Neural progenitor cell (in vitro differentiated cells): Measurements from ENCODE around the gene GPR39. TPM values are rescaled to one million over a fixed set of nuclear protein-coding genes. Genes with fewer than 3 reads are reported as not detected.
A peak's percentile ranks its signal among the peaks of the same experiment; 100 is the strongest.

Source experiments
- DNase-seq: peaks from one replicate; pipeline ENCODE4 v3.0.0-alpha.2; 2016; ENCODE audit warnings: low spot score
- H2AFZ ChIP-seq: fragments of 200-600 bp; sonication (generic); replicated peaks from 2 replicates; pipeline ENCODE4 v1.6.1; 2016; ENCODE audit warnings: antibody characterized with exemption
- H3F3A ChIP-seq: fragments of 200-600 bp; sonication (generic); 2 replicates; pipeline ENCODE4 v1.6.1; 2016; ENCODE audit warnings: antibody characterized with exemption, low read depth
- H3K27ac ChIP-seq: fragments of 200-600 bp; sonication (generic); 2 replicates; pipeline ENCODE4 v1.5.1; 2016; ENCODE audit warnings: mild to moderate bottlenecking
- H3K27me3 ChIP-seq: fragments of 200-600 bp; sonication (generic); 2 replicates; pipeline ENCODE4 v1.6.1; 2016; ENCODE audit warnings: mild to moderate bottlenecking, moderate library complexity
- H3K36me3 ChIP-seq: fragments of 200-600 bp; sonication (generic); 2 replicates; pipeline ENCODE4 v1.5.1; 2016
- H3K4me1 ChIP-seq: fragments of 200-600 bp; sonication (generic); 2 replicates; pipeline ENCODE4 v1.6.1; 2016; ENCODE audit warnings: mixed run types
- H3K4me2 ChIP-seq: fragments of 200-600 bp; sonication (generic); 2 replicates; pipeline ENCODE4 v1.6.1; 2016
- H3K4me3 ChIP-seq: fragments of 200-600 bp; sonication (generic); 2 replicates; pipeline ENCODE4 v1.5.1; 2016
- H3K79me2 ChIP-seq: fragments of 200-600 bp; sonication (generic); 2 replicates; pipeline ENCODE4 v1.6.1; 2016; ENCODE audit warnings: low read depth
- H3K9ac ChIP-seq: fragments of 200-600 bp; sonication (generic); 2 replicates; pipeline ENCODE4 v1.6.1; 2016
- H3K9me3 ChIP-seq: fragments of 200-600 bp; sonication (generic); 2 replicates; pipeline ENCODE4 v1.5.1; 2016; ENCODE audit warnings: low read depth
- H4K20me1 ChIP-seq: fragments of 200-600 bp; sonication (generic); 2 replicates; pipeline ENCODE4 v1.6.1; 2016; ENCODE audit warnings: low read depth
- H3K27ac Mint-ChIP-seq: 3 replicates; pipeline ENCODE4 v1.8.0; 2021; ENCODE audit warnings: mixed read lengths
- H3K27me3 Mint-ChIP-seq: 2 replicates; pipeline ENCODE4 v1.8.0; 2022; ENCODE audit warnings: low read depth, mild to moderate bottlenecking, inconsistent platforms, moderate library complexity, mixed read lengths; ENCODE audit not compliant: insufficient read depth
- H3K36me3 Mint-ChIP-seq: 3 replicates; pipeline ENCODE4 v1.8.0; 2021; ENCODE audit warnings: mixed read lengths
- H3K4me1 Mint-ChIP-seq: 3 replicates; pipeline ENCODE4 v1.8.0; 2021; ENCODE audit warnings: mixed read lengths
- H3K4me3 Mint-ChIP-seq: 3 replicates; pipeline ENCODE4 v1.8.0; 2021; ENCODE audit warnings: mild to moderate bottlenecking, moderate library complexity, mixed read lengths
- H3K9me3 Mint-ChIP-seq: 3 replicates; pipeline ENCODE4 v1.8.0; 2020; ENCODE audit warnings: mixed read lengths
- EZH2 ChIP-seq: fragments of 200-600 bp; sonication (generic); IDR thresholded peaks from 2 replicates; pipeline ENCODE4 v1.6.1; 2017; ENCODE audit warnings: antibody characterized with exemption, mild to moderate bottlenecking, moderate library complexity
- EZH2phosphoT487 ChIP-seq: fragments of 200-600 bp; sonication (generic); IDR thresholded peaks from 2 replicates; pipeline ENCODE4 v1.6.1; 2017; ENCODE audit warnings: antibody characterized with exemption
- total RNA-seq: library from RNA; depleted of rRNA; stranded (reverse); fragments of >200 nt; gene quantifications from 2 replicates; pipeline ENCODE4 v1.2.3, GENCODE V29; 2015; ENCODE audit warnings: low replicate concordance
- TF ChIP-seq, protein P1 (sequence below): fragments of 200-600 bp; sonication (generic); IDR thresholded peaks from 2 replicates; pipeline ENCODE4 v1.5.1; 2017; ENCODE audit warnings: antibody characterized with exemption, mild to moderate bottlenecking

GPR39 gene
- total RNA-seq, 1 donor from 2014 or later: 0.28 TPM

DNA sequence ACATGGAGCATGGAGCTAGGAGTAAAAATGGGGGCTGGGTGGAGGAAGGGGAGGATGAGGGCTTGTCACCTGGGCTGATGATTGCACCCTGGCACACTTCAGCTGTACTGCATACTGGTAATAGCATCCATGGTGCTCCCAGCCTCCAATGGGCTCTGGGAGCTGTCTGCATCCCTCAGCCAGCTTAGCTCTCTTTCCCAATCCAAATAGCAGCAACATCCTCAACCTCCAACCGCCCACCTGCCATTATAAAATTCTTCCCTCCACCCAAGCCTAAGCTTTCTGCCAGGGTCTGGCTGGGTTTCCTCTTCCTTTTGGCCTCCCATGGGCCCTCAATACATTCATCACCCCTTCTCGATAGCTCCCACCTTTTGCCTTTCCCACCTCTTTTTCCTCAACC, 143.3 kb downstream of the GPR39 start:
- Histone ChIP-seq H3K4me3 (no peak overlapping the region), H3K79me2 (no peaks in the 10 kb centered on the region), H3K4me2 (no peak overlapping the region), H3K4me1 (peaks cover 4% of the 10 kb centered on the region), H3K36me3 (no peaks in the 10 kb centered on the region), H2AFZ (no peak overlapping the region), H3K27ac (no peak overlapping the region), H3K9me3 (no peaks in the 10 kb centered on the region), H3F3A (no peaks in the 10 kb centered on the region), H4K20me1 (no peaks in the 10 kb centered on the region), H3K27me3 (no peaks in the 10 kb centered on the region), H3K9ac (no peak overlapping the region)
- Mint-ChIP-seq H3K27ac (peak overlapping the region; percentile 2), H3K4me3 (no peak overlapping the region), H3K4me1 (peaks cover 23% of the 10 kb centered on the region), H3K9me3 (peaks cover 3% of the 10 kb centered on the region), H3K36me3 (no peaks in the 10 kb centered on the region), H3K27me3 (peaks cover 1% of the 10 kb centered on the region)
- DNase-seq: no peak
- TF ChIP-seq EZH2phosphoT487 (no peak), EZH2 (no peak)
- TF ChIP-seq, protein P1, sequence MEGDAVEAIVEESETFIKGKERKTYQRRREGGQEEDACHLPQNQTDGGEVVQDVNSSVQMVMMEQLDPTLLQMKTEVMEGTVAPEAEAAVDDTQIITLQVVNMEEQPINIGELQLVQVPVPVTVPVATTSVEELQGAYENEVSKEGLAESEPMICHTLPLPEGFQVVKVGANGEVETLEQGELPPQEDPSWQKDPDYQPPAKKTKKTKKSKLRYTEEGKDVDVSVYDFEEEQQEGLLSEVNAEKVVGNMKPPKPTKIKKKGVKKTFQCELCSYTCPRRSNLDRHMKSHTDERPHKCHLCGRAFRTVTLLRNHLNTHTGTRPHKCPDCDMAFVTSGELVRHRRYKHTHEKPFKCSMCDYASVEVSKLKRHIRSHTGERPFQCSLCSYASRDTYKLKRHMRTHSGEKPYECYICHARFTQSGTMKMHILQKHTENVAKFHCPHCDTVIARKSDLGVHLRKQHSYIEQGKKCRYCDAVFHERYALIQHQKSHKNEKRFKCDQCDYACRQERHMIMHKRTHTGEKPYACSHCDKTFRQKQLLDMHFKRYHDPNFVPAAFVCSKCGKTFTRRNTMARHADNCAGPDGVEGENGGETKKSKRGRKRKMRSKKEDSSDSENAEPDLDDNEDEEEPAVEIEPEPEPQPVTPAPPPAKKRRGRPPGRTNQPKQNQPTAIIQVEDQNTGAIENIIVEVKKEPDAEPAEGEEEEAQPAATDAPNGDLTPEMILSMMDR: no peak

GRCh38 chr2:132560562-132560961, 144.0 kb downstream of the GPR39 start:
- H3F3A ChIP-seq: no peaks in the 10 kb centered on the region
- H3K4me3 ChIP-seq: no peak overlapping the region
- H3K27ac ChIP-seq: no peak overlapping the region
- DNase-seq: no peak
- Mint-ChIP-seq H3K9me3 (peaks cover 5% of the 10 kb centered on the region), H3K4me3 (no peak overlapping the region), H3K27ac (no peak overlapping the region), H3K4me1 (peaks cover 23% of the 10 kb centered on the region), H3K36me3 (no peaks in the 10 kb centered on the region), H3K27me3 (peaks cover 4% of the 10 kb centered on the region)
- no peak overlapping the region for H3K9ac ChIP-seq
- no peaks in the 10 kb centered on the region for H3K9me3 ChIP-seq
- H3K4me2 ChIP-seq: no peak overlapping the region
- H4K20me1 ChIP-seq: no peaks in the 10 kb centered on the region
- TF ChIP-seq EZH2phosphoT487: no peak
- TF ChIP-seq, protein P1: no peak
- no peak for TF ChIP-seq EZH2
- no peaks in the 10 kb centered on the region for H3K79me2 ChIP-seq
- H2AFZ ChIP-seq: no peak overlapping the region
- peaks cover 4% of the 10 kb centered on the region for H3K4me1 ChIP-seq
- H3K36me3 ChIP-seq: no peaks in the 10 kb centered on the region
- no peaks in the 10 kb centered on the region for H3K27me3 ChIP-seq

- H3K4me2 ChIP-seq: no peak overlapping the region
- H3K27ac ChIP-seq: no peak overlapping the region
- no peak overlapping the region for H3K9ac ChIP-seq
- H3K4me3 ChIP-seq: no peak overlapping the region
- H3K36me3 ChIP-seq: no peaks in the 10 kb centered on the region
- peaks cover 6% of the 10 kb centered on the region for H3K27me3 Mint-ChIP-seq
- peaks cover 4% of the 10 kb centered on the region for H3K4me1 ChIP-seq
- no peaks in the 10 kb centered on the region for H3K36me3 Mint-ChIP-seq
- peaks cover 7% of the 10 kb centered on the region for H3K9me3 Mint-ChIP-seq
- H3K27me3 ChIP-seq: no peaks in the 10 kb centered on the region
- TF ChIP-seq EZH2phosphoT487: no peak
- H3K4me1 Mint-ChIP-seq: peaks cover 30% of the 10 kb centered on the region
- no peaks in the 10 kb centered on the region for H3K79me2 ChIP-seq
- H2AFZ ChIP-seq: no peak overlapping the region
- no peak overlapping the region for H3K4me3 Mint-ChIP-seq
- no peaks in the 10 kb centered on the region for H4K20me1 ChIP-seq
- no peak for DNase-seq
- H3F3A ChIP-seq: no peaks in the 10 kb centered on the region
- peak overlapping the region; percentile 2 for H3K27ac Mint-ChIP-seq
- H3K9me3 ChIP-seq: no peaks in the 10 kb centered on the region
These were observed 145.6 kb downstream of the GPR39 start for GRCh38 chr2:132562245-132562644.

- H3K4me1 Mint-ChIP-seq: peaks cover 20% of the 10 kb centered on the region
- Histone ChIP-seq H3K9ac (no peak overlapping the region), H4K20me1 (no peaks in the 10 kb centered on the region)
These were observed 147.5 kb downstream of the GPR39 start for GRCh38 chr2:132564065-132564464.

More at GRCh38 chr2:132564065-132564464, 147.5 kb downstream of the GPR39 start:
- no peaks in the 10 kb centered on the region for H3F3A ChIP-seq
- no peak overlapping the region for H3K4me2 ChIP-seq
- H2AFZ ChIP-seq: no peak overlapping the region
- Mint-ChIP-seq H3K4me3 (no peak overlapping the region), H3K27me3 (peaks cover 6% of the 10 kb centered on the region), H3K9me3 (peaks cover 7% of the 10 kb centered on the region), H3K27ac (peak overlapping the region; percentile 2), H3K36me3 (no peaks in the 10 kb centered on the region)
- H3K4me1 ChIP-seq: no peaks in the 10 kb centered on the region
- TF ChIP-seq, protein P1: no peak
- TF ChIP-seq EZH2phosphoT487: no peak
- no peak for TF ChIP-seq EZH2
- no peaks in the 10 kb centered on the region for H3K79me2 ChIP-seq
- no peaks in the 10 kb centered on the region for H3K9me3 ChIP-seq
- no peak overlapping the region for H3K4me3 ChIP-seq
- H3K27me3 ChIP-seq: no peaks in the 10 kb centered on the region
- no peak overlapping the region for H3K27ac ChIP-seq
- no peaks in the 10 kb centered on the region for H3K36me3 ChIP-seq
- no peak for DNase-seq
